T-helper 1 cell (primary cell): Measurements from ENCODE around the gene CIC.
"Not testable (repeated sequence)": the region's sequence is repeated elsewhere in the genome, so short reads cannot be mapped to it uniquely, and the experiment has no call there.

ENCODE experiments used
- DNase-seq, 5 donors: peaks; one replicate each; pipeline ENCODE4 v3.0.0-alpha.2; 2012 to 2020

Gene CIC

DNA sequence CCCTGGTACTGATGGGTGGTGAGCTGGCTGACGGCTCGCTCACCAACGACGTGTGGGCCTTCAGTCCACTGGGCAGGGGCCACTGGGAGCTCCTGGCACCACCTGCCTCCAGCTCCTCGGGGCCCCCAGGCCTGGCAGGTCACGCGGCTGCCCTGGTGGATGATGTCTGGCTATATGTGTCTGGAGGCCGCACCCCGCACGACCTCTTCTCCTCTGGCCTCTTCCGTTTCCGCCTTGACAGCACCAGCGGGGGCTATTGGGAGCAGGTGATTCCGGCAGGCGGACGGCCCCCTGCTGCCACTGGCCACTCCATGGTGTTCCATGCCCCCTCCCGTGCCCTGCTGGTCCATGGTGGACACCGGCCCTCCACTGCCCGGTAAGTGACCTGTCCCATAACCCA, 66.9 kb downstream of the CIC start:
- DNase-seq: no peak

DNA sequence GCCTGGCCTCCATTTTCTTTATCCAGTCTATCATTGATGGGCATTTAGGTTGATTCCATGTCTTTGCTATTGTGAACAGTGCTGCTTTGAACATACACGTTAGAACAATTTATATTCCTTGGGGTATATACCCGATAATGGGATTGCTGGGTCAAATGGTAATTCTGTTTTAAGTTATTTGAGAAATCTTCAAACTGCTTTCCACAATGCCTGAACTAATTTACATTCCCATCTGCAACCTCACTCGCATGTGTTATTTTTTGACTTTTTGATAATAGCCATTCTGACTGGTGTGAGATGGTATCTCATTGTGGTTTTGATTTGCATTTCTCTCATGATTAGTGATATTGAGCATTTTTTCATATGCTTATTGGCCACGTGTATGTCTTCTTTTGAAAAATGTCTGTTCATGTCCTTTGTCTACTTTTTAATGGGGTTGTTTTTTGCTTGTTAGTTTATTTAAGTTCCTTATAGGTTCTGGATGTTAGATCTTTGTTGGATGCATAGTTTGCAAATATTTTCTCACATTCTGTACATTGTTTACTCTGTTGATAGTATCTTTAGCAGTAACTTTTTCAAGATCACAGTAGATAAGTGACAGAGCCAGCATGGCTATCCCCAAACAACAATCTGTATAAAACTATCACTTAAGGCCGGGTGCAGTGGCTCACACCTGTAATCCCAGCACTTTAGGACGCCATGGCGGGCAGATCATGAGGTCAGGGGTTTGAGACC, 70.2 kb downstream of the CIC start:
- DNase-seq: not testable (repeated sequence)

DNA sequence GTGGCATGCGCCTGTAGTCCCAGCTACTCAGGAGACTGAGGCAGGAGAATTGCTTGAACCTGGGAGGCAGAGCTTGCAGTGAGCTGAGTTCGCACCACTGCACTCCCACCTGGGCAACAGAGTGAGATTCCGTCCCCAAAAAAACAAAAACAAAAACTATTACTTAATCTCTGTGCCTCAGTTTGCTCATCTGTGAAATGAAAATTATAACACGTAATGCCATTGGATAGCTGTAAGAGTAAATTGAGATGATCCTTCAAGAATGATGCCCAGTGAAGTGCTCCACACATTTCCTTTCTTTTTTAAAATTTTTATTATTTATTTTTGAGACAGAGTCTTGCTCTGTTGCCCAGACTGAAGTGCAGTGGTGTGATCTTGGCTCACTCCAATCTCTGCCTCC, 70.9 kb downstream of the CIC start:
- not testable (repeated sequence) for DNase-seq

DNA sequence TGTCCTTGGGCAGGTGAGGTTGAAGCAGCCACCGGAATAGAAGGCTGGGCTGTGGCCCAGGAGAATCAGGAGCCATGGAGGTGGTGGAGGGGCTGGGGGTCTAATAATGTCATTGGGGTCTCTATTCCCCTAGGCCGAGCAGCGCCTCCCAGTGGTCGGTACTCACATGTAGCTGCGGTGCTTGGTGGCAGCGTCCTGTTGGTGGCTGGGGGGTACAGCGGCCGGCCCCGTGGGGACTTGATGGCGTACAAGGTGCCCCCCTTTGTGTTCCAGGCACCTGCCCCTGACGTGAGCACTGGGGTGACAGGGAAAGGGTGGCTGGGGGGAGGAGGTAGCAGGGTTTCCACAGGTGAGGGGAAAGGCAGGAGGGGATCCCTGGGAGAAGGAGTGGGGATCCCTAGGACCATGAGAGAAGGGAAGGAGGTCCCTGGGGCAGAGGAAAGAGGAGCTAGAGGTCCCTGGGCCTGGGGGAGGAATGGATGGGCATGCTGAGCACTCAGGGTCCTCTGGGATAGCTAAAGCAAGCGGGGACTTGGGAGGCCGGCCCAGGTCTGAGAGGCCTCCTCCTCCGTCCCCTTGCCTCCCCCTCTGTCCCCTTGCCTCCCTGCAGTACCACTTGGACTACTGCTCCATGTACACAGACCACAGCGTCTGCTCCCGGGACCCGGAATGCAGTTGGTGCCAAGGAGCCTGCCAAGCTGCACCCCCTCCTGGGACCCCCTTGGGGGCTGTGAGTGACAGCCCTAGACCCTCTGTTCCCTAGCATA, 74.5 kb downstream of the CIC start:
- DNase-seq: no peak

- no peak for DNase-seq
Measured at GRCh38 chr19:42344336-42344893, 75.4 kb downstream of the CIC start.
